Left renal cortex interstitium (tissue), 4 donors: ENCODE data around the gene ARHGAP42. TPM values are rescaled to one million over a fixed set of nuclear protein-coding genes. Genes with fewer than 3 reads are reported as not detected.
"Not testable (repeated sequence)": the region's sequence is repeated elsewhere in the genome, so short reads cannot be mapped to it uniquely, and the experiment has no call there.

Experiments used
- DNase-seq, 4 donors: peaks; one replicate each; pipeline ENCODE4 v3.0.0-alpha.2; 2013; ENCODE audit warnings: low read depth in 4 of 4, low spot score in 2 of 4, missing footprints in 1 of 4
- polyA plus RNA-seq, 4 donors: library from polyadenylated mRNA; unstranded; fragments of 120-200 nt; gene quantifications; one replicate each; pipeline ENCODE4 v1.2.1, GENCODE V29; 2013; ENCODE audit not compliant: insufficient read length in 4 of 4

The ARHGAP42 gene
- polyA plus RNA-seq, 4 donors, result 22.3 to 29.6 (median 28.9) TPM

DNA sequence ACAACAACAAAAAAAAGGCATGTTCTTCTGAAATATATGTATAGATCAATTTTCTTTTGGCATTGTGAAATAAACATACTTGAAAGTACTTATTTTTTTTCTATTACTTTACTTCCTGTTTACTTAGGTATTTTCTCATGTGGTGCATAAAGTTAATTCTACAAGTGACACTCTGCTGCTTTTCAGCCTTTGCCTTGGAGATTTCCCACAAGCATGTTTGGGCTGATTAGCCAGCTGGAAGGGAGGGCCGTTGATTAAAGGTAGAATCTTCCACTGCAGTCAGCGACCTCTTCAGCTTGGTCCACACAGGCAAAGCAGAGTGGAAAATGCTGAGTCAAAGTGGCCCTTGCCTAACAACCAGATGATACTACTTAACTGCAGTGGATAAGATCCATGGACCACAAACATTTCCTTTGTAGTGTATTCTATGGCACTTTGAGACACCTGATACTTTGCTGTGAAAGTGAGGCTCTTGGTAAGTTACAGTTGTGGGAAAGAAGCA is 176.0 kb downstream of the ARHGAP42 start:
- DNase-seq, result no peak

DNA sequence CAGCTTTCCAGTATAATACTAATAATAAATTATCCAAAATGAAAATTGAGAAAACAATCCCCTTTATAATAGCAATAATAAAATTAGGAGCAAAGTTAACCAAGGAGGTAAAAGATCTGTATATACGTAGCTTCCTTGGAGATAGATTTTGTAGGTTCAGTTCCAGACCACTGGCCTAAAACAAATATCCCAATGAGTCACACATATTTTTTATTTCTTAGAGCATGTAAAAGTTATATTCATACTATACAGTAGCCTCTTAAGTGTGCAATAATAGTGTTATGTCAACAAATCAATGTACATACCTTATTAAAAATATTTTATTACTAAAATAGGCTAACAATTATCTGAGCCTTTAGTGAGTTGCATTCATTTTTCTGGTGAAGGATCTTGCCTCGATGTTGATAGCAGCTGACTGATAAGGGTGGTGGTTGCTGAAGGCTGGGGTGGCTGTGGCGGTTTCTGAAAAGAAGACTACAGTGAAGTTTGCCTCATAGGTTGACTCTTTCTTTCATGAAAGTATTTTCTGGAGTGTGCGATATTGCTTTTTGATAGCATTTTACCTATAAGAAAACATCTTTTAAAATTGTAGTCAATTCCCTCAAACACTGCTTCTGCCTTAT is 178.5 kb downstream of the ARHGAP42 start:
- DNase-seq, result no peak

GRCh38 chr11:100866453-100866852 is 179.4 kb downstream of the ARHGAP42 start:
- DNase-seq, result no peak

GRCh38 chr11:100867606-100868005 is 180.5 kb downstream of the ARHGAP42 start:
- DNase-seq, result no peak

GRCh38 chr11:100869328-100869727 is 182.2 kb downstream of the ARHGAP42 start:
- DNase-seq, result no peak

DNA sequence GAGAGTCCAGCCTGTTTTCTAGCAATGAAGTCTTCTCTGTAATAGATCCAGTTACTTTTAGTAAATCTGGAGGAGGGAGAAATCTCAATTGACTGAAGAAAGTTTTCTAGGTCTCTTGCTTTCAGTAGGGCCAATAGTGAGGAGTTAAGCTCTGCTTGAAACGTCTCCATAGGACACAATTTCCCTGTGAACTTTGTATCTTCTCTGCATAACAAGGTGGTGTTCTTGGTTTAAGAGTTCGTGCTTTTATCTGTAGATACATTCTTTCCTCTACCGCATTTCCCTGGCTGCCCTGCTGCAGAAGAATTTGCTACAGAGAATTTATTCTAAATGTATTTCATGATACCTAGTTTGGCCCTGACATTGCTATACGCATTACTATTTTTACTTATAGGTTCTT is 183.1 kb downstream of the ARHGAP42 start:
- DNase-seq, result no peak

DNA sequence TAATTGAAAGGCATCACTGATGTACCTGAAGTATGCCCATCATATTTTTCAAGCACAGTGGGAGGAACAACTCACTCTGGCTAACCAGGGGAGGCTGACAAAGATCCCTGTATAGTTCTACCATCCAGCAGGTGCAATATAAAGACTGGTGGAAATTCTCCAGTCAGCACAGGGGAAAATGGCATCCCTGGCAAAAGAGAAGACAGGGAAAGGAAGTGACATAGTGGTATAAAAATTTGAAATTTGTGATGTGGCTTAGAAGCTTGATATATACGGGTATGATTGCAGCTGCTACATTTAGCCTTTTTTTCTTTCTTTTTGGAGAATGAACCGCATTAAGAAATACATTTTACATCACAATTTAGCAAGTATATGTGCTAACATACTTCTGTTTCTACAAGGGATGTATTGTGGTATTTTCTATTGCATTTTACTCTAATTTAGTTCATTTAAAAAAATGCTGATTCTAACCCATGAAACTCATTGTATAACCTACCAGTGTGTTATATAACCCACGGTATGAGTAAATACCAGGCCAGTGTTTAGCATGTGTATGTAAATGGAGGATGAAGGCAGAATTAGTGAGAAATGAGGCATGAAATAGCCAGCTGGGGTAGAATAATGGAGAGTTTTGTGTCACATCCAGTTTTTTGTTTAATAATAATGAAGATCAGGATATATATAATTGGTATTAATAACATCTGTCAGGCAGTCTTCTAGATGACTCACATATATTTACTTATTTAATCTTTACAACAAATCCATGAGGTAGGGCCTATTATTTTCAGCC is 186.1 kb downstream of the ARHGAP42 start:
- DNase-seq, result no peak

DNA sequence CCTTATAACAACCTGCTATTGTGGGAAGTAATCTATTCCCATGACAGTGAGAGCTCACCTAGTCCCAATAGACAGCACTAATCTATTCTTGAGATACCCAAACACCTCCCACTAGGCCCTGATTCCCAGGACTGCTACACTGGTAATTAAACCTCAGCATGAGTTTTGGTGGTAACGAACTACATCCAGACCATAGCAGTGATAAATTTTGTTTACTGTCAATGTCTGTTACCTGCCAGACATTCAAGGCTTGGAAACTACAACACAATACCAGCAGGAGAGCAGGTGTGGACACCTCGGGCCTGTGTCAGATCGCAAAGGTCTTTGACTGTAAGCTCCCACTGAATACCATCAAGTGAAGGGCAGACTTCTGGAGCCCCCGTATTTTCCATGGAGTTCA is 187.1 kb downstream of the ARHGAP42 start:
- no peak for DNase-seq

DNA sequence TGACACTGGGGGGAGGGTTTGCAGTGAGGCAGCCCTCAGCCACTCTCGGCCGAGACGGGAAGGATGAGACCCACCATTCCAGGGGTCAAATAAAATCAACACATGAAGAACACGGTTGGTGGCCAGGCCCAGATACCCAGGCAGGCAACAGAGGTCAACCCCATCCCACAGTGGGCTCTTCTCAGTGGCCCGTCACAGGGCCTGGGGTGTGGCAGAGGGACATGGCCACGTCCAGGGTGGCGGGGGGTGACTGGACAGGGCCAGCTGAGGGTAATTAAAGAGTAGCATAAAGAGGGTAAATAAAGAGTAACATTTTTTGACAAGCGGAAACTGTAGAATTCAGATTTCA is 188.4 kb downstream of the ARHGAP42 start:
- DNase-seq, result no peak

GRCh38 chr11:100876815-100877520 is 189.9 kb downstream of the ARHGAP42 start:
- peak; percentile 46 to 76 (median 68) for DNase-seq

DNA sequence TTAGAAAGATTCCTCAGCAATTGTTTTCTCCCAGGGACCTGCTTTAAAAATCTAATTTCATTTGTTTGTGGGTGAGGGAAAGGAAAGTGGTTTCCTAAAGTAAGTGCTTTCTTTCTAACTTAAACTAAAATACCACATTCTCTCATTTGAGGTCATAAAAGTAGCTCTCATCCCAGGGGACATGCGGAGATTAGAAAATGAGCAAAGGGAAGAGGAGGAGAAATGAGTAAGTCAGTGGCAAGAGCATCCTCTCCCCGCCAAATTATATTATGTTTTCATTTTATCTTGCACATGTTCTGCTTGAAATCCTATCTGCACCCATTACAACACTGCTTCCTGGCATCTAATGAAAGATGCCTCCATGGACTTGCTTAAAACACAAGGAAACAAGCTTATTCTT is 191.4 kb downstream of the ARHGAP42 start:
- no peak for DNase-seq

GRCh38 chr11:100882957-100883356 is 195.9 kb downstream of the ARHGAP42 start:
- DNase-seq, result no peak

DNA sequence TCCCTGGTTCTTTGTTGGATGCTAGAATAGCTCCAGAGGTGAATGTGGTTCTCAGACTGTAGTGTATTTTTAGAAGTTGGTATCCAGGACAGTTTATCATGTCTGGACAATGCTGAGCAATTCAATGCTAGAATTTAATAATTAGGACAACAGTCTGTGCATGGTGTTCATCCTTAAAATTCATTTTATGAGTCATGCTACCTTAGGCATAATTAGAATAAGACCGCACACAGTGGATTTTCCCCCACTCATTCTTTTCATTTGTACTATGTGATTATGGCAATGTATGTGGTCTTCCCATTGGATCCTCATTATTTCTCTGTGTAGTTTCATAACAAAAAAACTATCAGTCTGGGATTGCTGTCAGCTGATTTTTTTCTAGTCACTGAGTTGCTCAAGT is 196.7 kb downstream of the ARHGAP42 start:
- DNase-seq, result no peak

DNA sequence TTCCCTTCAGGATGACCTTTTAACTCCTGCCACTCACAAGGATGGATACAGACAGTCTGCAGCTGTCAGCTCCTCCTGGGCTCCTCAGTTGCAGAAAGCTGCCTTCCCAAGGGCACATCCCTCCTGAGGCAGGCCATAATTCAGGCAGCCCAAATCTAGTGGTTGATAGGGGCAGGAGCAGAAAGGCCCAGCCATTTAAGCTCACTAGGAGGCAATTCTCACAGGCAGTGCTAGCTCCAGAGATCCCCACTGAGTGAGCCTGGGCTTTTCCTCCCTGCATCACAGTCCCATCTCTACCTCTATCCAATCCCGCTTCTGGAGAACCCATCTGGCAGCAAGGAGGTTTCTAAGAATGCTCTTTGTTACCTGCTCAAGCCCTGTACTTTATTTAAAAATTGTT is 200.6 kb downstream of the ARHGAP42 start:
- no peak for DNase-seq

DNA sequence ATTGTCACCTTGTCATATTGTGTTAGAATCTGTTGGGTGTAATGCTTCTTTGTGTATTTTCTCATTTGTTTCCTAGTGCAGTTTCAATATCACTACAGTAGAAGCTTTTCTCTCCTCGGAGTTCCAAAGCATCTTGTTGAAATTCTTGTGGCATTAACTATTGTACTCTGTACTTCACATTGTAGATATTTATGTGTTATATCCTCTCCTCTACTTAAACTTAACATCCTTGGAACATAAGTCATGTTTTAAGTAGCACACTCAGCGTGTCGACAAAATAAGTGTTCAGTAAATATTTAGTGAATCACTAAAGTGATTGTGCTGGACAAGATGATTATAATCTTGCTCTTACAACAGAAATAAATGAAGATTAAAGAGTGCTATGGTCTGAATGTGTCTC is 201.7 kb downstream of the ARHGAP42 start:
- no peak for DNase-seq

DNA sequence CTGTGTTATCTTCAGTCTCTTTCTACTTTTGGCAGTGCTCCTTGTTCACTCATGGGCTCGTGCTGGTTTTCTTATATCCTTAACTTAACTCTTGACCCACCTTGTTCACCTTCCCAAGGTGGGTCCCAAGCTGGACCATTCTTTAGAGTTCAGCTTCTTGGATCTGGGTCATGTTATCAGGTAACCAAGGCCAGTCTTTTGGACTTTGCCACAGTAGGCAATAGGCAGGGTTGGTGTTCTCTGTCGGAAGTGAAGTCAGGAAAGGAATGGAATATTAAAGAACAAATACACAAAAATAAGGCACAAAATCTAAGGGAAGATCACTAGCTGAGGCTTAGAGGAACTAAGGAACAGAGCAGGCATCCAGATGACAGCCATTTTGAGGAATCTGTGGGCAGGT is 202.7 kb downstream of the ARHGAP42 start:
- DNase-seq, result no peak

DNA sequence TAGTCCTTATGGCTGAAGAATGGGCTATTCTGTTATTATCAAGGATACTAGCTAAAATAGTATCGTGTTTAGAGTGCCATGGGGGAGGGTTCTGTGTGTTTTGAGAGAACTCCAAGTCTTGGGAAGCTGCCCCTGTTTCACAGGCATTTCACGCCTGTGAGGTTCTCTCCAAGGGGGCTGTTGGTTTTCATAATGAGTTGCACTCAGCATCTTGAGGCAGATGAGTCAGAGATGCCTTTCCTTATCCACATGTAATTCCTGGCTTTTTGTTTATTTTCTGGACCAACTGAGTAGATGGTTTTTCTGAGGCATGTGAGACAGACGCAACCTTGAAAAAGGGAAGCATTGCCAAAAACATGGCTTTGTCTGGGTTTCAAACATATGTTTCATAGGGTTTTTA is 203.7 kb downstream of the ARHGAP42 start:
- no peak for DNase-seq

DNA sequence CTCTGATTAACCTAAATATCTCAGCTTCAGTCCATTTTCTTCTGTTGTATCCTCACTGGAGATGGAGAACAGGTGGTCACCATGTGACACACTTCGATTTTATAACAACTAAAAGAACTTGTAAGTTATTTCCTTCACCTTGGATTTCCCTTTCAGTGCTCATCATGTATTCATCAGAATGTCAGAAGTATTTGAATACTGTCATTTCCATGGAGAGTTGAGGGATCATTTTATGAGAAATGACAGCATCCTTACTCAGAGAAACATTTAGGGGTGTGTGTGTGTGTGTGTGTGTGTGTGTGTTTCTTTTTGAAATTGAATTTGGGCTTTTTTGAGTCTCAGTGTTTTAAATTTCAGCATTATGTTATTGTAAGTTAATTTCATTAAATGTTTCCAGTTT is 205.8 kb downstream of the ARHGAP42 start:
- no peak for DNase-seq

GRCh38 chr11:100895449-100895848 is 208.4 kb downstream of the ARHGAP42 start:
- no peak for DNase-seq

DNA sequence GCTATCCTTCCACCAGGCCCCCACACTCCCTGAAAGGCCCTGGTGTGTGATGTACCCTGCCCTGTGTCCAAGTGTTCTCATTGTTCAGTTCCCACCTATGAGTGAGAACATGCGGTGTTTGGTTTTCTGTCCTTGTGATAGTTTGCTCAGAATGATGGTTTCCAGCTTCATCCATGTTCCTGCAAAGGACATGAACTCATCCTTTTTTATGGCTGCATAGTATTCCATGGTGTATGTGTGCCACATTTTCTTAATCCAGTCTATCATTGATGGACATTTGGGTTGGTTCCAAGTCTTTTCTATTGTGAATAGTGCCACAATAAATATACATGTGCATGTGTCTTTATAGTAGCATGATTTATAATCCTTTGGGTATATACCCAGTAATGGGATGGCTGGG is 208.9 kb downstream of the ARHGAP42 start:
- DNase-seq, result not testable (repeated sequence)

DNA sequence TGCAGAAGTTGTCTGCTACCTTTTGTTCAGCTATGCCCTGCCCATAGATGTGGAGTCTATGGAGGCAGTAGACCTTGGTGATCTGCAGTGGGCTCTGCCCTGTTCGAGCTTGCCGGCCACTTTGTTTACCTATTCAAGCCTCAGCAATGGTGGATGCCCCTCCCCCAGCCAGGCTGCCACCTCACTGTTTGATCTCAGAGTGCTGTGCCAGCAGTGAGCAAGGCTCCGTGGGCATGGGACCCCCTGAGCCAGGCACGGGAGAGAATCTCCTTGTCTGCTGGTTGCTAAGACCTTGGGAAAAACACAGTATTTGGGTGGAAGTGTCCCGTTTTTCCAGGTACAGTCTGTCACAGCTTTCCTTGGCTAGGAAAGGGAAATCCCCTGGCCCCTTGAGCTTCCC is 214.4 kb downstream of the ARHGAP42 start:
- DNase-seq, result not testable (repeated sequence)
